Measurements from ENCODE around the gene SKA1.
"Not testable (repeated sequence)": the region's sequence is repeated elsewhere in the genome, so short reads cannot be mapped to it uniquely, and the experiment has no call there.

SKA1 gene

DNA sequence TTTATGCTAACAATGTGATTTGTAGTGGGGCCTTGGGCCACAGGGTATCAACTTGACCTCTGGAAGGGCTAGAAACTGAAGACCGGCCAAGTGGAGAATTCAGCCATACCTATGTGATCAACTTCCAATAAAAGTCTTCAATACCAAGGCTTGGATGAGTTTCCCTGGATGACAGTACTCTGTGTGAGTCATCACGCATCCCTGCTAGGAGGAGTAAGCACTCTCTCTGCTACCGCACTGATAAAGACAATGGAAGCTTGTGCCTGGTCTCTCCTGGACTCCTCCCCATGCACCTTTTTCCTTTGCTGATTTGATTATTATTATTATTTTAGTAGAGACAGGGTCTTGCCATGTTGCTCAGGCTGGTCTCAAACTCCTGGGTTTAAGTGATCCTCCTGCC is 58.1 kb downstream of the SKA1 start:
- FAIRE-seq = no peak

DNA sequence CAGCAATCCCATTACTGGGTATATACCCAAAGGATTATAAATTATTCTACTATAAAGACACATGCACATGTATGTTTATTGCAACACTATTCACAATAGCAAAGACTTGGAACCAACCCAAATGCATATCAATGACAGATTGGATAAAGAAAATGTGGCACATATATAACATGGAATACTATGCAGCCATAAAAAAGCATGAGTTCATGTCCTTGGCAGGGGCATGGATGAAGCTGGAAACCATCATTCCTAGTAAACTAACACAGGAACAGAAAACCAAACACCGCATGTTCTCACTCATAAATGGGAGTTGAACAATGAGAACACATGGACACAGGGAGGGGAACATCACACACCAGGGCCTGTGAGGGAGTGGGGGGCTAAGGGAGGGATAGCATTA is 61.9 kb downstream of the SKA1 start:
- not testable (repeated sequence) for FAIRE-seq

DNA sequence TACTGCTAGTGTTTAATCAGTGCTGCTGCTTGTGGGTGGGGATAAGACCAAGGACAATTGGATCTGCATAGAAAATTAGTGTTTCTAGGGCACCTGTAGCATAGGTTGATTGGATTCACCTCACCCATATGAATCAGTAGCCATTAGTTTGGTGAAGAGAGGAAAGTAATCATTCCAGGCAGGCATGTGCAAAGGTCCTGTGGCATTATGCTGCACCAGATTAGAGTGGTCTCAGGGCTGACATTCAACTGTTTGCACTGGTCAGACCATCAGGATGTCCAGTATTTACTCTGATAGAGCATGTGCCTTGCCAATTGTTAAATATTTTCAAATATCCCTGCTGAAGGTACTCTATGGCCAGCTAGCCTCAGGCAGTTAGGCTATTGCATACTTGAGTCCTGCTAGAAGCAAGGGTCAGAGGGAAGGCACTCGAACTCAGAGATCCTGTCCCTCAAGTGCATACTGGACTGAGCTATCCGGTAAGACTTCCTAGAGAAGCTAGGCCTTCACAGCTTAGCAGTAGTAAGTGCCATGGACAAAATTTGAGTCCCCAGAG is 64.7 kb downstream of the SKA1 start:
- FAIRE-seq = no peak

DNA sequence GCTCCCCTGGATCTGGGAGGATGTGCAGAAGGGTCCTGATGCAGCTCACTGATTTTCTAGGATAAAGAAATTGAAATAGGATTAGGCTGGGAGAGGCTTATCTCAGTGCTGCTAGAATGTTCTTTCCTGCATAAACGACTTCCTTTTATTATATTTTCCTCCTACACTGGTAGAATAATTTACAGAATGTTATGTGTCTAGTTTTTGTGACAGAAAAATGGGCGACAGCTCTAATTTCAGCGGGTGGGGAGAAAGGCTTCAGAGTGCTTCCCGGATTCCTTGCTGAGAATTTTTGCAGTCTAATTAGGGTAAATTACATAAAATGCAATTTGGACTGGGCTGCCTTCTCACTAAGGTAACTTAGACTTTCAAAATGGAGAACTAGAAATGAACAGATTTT is 66.2 kb downstream of the SKA1 start:
- FAIRE-seq = no peak

DNA sequence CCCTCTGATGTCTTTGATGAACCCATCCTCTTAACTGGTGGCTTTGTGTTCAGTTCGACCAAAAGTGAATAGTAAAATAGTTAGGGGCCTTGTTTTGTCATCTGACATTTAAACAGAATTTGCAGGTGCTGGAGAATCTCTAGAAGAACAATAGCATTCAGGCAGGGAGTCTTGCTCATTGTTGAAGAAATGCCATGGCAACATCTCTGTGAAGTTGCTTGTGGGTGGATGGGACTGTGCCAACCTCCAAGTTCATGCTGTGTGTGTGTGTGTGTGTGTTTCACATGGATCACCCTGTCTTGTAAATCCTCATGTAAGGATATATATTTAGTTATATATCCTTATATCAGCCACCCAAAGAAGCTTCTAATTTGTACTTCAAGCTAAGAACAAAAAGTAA is 66.7 kb downstream of the SKA1 start:
- no peak for FAIRE-seq
